Stimulated activated CD4-positive, alpha-beta T cell treated with anti-CD3 and anti-CD28 coated beads, TNF-alpha, amount 100 ng/mL, for 48 hours (primary cell): ENCODE measurements around the gene SMPD2.

Experiments used
- DNase-seq, 3 donors: peaks; one replicate each; pipeline ENCODE4 v3.0.0-alpha.2; 2020; ENCODE audit warnings: low read depth in 3 of 3

The SMPD2 gene

DNA sequence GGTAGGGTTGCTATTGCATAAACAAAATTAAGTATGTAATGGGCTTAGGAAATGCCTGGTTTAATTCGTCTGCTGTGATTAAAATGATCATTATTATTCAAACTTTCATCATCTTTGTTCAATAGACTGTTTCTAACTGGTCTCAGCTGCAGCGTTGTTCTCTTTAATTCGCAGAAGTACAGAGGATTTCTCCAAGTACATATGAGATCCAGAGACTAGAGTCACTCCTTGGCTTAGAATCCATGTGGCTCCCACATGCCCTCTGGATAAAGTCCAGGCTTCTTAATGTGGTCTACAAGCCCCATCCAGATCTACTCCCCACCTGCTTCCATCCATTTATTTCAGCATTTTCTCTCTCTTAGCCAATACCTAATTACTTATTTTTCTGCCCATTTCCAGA, 43.6 kb downstream of the SMPD2 start:
- DNase-seq = no peak

DNA sequence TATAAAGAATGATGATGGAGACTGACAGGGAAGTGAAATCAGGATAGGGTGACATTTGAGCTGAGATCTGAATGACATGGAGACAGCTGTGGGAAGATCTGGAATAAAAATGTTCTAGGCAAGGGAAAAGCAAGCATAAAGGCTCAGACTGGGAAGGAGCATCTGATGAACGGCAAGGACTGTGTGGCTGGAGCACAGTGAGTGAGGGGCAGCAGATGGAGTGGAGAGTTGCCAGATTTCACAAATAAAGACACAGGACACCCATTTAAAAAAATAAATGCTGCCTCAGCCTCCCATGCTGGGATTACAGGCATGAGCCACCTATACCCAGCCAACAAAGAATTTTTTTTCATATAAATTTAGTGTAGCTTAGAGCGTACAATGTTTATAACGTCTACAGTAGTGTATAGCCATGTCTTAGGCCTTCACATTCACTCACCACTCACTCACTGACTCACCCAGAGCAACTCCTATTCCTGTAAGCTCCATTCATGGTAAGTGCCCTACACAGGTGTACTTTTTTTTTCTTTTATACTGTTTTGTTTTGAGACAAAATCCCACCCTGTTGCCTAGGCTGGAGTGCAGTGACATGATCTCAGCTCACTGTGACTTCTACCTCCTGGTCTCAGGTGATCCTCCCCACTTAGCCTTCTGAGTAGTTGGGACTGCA, 44.9 kb downstream of the SMPD2 start:
- DNase-seq = no peak

DNA sequence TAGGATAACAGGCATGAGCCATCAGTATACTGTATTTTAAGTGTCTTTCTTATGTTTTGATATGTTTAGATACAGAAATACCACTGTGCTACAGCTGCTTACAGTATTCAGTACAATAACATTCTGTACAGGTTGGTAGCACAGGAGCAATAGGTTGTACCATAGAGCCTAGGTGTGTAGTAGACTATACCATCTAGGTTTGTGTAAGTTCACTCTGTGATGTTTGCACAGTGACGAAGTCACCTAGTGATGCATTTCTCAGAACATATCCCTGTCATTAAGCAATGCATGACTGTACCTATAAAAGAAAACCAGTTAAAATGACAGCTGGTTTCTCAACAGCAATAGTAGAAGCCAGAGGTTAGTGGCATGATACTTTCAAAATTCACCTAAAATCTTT, 45.5 kb downstream of the SMPD2 start:
- no peak for DNase-seq

DNA sequence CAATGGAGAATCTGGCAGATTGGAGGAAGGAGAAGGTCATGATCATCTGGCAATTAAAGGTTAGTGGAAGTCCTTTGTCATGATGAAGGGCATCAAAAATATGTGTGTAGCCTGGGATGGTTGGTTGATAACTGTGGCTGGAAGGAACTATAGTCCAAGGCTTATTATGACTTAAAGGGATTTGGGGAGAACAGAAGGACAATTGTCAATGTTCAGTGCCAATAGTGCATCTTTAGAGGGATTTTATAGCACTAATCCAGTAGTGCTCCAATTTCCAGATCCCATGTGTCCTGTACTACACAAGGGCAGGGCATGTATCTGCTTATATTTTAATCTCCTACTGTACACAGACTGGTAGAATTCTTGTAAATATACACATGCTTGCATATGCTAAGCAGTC, 47.5 kb downstream of the SMPD2 start:
- DNase-seq = no peak

DNA sequence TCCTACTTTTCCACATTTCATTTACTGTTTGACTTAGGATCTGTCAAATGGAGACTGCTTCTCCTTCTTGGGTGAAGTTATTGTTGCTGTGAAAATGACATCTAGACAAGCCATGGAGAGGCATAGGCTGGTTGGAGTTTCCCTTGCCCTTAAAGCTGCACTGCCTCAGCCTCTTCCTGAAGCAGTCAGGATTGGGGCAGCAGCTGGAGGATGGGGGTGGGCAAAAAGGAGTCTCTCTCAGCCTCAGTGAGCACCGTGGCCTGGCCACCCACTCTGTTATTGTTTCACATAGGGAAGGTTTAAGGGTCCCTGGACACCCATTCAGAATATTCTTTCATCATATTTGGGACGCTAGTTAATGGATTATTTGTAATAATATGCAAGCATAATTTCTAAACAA, 50.2 kb downstream of the SMPD2 start:
- no peak for DNase-seq

DNA sequence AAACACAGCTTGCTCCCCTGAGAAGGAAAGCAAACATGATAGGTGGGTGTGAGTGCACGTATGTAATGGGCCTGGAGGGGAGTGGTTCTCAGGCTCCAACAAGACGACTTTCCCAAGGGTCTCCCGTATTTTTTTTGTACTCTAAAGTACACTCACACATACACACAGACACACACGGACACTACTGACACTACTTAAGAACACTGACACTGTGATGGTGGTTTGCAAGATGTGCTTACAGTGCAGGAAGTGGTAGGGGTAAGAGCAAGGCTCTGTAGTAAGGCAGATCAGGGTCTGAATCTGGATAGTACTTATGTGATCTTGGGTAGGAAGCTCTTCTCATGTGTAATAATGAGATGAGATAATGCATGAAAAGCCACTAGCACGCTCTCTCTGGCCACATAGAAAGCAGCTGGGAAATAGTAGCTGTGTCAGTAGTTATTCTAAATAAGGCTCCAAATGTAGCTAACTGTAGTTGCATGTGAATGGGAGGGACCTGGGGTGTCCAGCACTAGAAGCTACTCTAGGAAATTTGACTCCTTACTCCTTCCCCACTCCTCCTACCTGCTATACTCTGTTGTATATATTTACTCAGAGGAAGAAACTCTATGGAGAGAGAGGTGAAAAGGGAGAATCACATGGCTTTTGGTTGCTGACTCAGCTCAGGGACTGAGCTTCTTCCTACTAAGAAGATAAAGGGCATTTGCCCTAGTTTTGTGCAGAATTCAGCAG, 50.8 kb downstream of the SMPD2 start:
- DNase-seq = no peak
